Measurements from ENCODE around the gene SLC39A8. TPM values are rescaled to one million over a fixed set of nuclear protein-coding genes. Genes with fewer than 3 reads are reported as not detected.

The SLC39A8 gene
- polyA plus RNA-seq, 1 of the 3 experiments (the other 2 are of a cell fraction), result 1.5 TPM

DNA sequence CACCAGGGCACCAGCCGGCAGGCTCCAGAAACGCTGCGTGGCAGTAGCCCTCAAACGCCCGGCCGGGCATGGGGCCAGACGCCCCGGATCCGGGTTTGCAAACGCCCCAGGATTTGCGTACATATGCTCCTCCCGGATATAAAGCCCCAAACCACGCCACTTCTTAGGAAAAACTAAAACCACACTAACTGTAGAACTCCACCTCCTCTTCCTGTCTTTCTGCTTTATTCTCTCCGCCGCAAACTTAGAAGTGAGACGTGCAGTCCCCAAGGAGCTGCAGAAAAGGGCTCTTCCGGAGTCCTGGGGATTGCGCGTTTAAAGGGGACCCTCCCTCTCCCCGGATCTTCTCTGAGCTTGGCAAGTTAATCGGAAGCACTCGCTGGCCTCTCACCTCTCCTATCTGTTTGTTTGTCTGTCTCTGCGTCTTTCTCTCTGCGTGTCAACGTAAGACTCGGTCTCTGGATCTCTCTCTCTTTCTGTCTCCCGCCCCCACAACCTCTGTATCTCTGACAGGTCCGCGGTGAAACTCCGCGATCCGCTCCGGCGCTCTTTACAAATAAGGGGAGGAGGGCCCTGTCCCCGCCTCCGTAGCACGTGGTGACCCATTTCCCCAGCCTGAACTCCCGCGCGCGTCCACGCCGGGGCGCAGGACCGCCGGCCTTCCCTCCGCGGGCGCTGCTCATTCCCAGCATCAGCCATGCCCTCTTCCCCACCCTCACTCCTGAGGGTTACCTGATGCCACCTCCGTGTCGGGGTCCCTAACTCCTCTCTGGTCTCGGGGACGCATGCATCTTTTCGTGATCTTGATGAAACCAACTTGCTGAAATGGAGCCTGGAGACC is at the start of gene SLC39A8 (continued):
- TF ChIP-seq POLR2AphosphoS5 (IDR thresholded peaks at IDR 0.05; ENCODE audit: low read depth, low read length) (0 out of 2 replicates have a peak, but pooled peaks have one; percentile 22), RXRA (IDR thresholded peaks at IDR 0.05; ENCODE audit: borderline replicate concordance, low read depth) (no peak), MAX (IDR thresholded peaks at IDR 0.05; ENCODE audit: low read depth) (peak; percentile 98), IRF3 (IDR thresholded peaks at IDR 0.05; ENCODE audit: low read depth, low read length) (no peak), EZH2phosphoT487 (IDR thresholded peaks at IDR 0.05; ENCODE audit: borderline replicate concordance, low read depth) (no peak), SMC3 (IDR thresholded peaks at IDR 0.05; ENCODE audit: low read depth, low read length) (peak; percentile 55), RCOR1 (IDR thresholded peaks at IDR 0.05; ENCODE audit: low read length) (no peak), TAF1 (IDR thresholded peaks at IDR 0.05; ENCODE audit: borderline replicate concordance, low read depth, low read length) (no peak), RAD21 (IDR thresholded peaks at IDR 0.05; ENCODE audit: low read length) (peak; percentile 54)
- TF ChIP-seq, protein P1, sequence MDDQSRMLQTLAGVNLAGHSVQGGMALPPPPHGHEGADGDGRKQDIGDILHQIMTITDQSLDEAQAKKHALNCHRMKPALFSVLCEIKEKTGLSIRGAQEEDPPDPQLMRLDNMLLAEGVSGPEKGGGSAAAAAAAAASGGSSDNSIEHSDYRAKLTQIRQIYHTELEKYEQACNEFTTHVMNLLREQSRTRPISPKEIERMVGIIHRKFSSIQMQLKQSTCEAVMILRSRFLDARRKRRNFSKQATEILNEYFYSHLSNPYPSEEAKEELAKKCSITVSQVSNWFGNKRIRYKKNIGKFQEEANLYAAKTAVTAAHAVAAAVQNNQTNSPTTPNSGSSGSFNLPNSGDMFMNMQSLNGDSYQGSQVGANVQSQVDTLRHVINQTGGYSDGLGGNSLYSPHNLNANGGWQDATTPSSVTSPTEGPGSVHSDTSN (IDR thresholded peaks at IDR 0.05), result 0 out of 2 replicates have a peak, but pooled peaks have one; percentile 13

DNA sequence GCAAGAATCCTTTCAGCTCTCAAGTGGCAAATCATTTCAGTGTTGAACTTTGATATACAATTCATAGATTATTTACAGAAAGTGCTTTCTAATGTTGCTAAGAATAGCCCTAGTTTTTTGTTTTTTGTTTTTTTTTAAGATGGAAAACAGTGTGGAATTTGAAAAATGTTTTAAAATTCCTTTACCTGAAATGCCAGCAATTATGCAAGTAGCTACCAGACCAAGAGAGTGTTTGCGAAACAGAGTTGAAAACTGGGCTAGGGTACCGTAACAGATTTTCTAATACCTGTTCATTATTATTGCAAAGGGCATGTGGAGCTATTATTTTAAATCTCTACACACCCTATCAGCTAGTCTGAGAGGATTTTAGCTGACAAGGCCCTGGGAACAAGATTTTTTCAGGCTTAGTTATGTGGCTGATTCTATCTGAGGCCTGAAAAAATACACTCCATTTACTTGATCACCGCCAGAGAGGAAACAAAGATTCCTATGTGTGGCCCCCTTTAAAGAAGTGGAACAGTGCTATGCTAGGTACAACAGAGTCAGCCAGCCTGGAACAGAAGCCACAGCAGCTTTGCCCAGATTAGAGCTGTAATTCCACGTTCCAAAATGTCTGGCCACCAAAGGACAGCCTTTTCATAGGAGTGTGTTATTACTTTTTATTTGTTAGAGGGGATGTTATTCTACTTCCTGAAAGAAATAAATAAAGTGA is 46.9 kb upstream of the SLC39A8 start:
- Histone ChIP-seq H3K4me1 (ENCODE audit: control insufficient read depth in 1 of 2, insufficient read depth in 2 of 2, low read depth in 1 of 2, low read length in 1 of 2) (no peaks in the 10 kb centered on the region), H3K27me3 (ENCODE audit: insufficient read depth) (no peaks in the 10 kb centered on the region), H2AFZ (ENCODE audit: low read depth) (no peak overlapping the region), H4K20me1 (ENCODE audit: insufficient read depth) (no peaks in the 10 kb centered on the region), H3K4me2 (no peak overlapping the region), H3K4me3 (ENCODE audit: low read depth in 2 of 2, low read length in 1 of 2) (no peak overlapping the region), H3K79me2 (ENCODE audit: insufficient read depth) (no peaks in the 10 kb centered on the region), H3K36me3 (replicated peaks in 1 of 2; ENCODE audit: control insufficient read depth in 1 of 2, insufficient read depth in 2 of 2, low read length in 1 of 2) (no peaks in the 10 kb centered on the region), H3K27ac (ENCODE audit: low read depth in 2 of 2, low read length in 1 of 2) (no peak overlapping the region), H3K9ac (no peak overlapping the region), H3F3A (replicated peaks; ENCODE audit: insufficient read depth) (no peaks in the 10 kb centered on the region), H3K9me3 (no peaks in the 10 kb centered on the region), H3K9me2 (no peaks in the 10 kb centered on the region)
- no peak for DNase-seq
- POLR2A ChIA-PET, result no interaction called here
- WGBS (ENCODE audit: low lambda C conversion rate), result 78% methylated on average over 4 of the region's 4 CpGs
- CTCF ChIA-PET, result no interaction called here
- TF ChIP-seq NRF1 (IDR thresholded peaks at IDR 0.05; ENCODE audit: low read depth, low read length) (no peak), IRF3 (IDR thresholded peaks at IDR 0.05; ENCODE audit: low read depth, low read length) (no peak), FOXJ3 (CRISPR knock-in tag; IDR thresholded peaks at IDR 0.05) (no peak), ELF1 (IDR thresholded peaks at IDR 0.05) (no peak), RFX5 (IDR thresholded peaks at IDR 0.05; ENCODE audit: low read length) (no peak), RCOR1 (IDR thresholded peaks at IDR 0.05; ENCODE audit: low read length) (no peak), GATA2 (CRISPR knock-in tag; IDR thresholded peaks at IDR 0.05) (no peak), EZH2phosphoT487 (IDR thresholded peaks at IDR 0.05; ENCODE audit: borderline replicate concordance, low read depth) (no peak), CHD2 (IDR thresholded peaks at IDR 0.05; ENCODE audit: low read length, partially characterized antibody) (no peak)
- TF ChIP-seq, protein P1 (IDR thresholded peaks at IDR 0.05), result no peak
- TF ChIP-seq, protein P2, sequence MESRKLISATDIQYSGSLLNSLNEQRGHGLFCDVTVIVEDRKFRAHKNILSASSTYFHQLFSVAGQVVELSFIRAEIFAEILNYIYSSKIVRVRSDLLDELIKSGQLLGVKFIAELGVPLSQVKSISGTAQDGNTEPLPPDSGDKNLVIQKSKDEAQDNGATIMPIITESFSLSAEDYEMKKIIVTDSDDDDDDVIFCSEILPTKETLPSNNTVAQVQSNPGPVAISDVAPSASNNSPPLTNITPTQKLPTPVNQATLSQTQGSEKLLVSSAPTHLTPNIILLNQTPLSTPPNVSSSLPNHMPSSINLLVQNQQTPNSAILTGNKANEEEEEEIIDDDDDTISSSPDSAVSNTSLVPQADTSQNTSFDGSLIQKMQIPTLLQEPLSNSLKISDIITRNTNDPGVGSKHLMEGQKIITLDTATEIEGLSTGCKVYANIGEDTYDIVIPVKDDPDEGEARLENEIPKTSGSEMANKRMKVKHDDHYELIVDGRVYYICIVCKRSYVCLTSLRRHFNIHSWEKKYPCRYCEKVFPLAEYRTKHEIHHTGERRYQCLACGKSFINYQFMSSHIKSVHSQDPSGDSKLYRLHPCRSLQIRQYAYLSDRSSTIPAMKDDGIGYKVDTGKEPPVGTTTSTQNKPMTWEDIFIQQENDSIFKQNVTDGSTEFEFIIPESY (IDR thresholded peaks at IDR 0.05; ENCODE audit: borderline replicate concordance, low read depth), result no peak
